HL-60/S4 (cell line): ENCODE data around the gene IFIH1.

Source experiments
- in situ Hi-C: fragments of 300-500 bp; cut with MboI; formaldehyde crosslinking; loops from 2 replicates; pipeline ENCODE4 v1.14.3; 2022; ENCODE audit warnings: low sequenced_read_pairs

IFIH1 gene

DNA sequence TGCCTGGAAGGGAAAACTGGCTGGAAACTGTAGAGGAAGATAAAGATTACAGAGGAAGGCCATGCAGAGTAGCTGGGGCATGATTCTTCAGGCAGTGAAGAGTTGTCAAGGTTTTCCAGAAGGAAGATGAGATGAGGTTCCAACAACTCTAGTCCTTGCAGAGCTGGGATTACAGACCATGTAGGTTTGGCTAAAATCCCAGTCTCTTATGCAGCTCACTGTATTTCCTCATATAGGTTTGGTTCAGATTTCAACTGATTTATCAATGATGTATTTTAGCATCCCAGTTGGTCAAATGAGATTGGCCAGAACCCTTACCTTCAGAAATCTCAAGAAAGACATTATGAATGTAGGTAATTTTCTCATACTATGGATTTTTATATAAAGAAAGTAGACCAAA is 91.6 kb downstream of the IFIH1 start:
- in situ Hi-C loops, result no loop called here

GRCh38 chr2:162221064-162221463 is 97.4 kb downstream of the IFIH1 start:
- in situ Hi-C loops, result loop anchor here (5.0 kb wide), 1 partner anchor 76 kb away; no protein-coding TSS in a partner anchor

GRCh38 chr2:162220368-162220767 is 98.1 kb downstream of the IFIH1 start:
- in situ Hi-C loops, result loop anchor here (5.0 kb wide), 1 partner anchor 77 kb away; no protein-coding TSS in a partner anchor

DNA sequence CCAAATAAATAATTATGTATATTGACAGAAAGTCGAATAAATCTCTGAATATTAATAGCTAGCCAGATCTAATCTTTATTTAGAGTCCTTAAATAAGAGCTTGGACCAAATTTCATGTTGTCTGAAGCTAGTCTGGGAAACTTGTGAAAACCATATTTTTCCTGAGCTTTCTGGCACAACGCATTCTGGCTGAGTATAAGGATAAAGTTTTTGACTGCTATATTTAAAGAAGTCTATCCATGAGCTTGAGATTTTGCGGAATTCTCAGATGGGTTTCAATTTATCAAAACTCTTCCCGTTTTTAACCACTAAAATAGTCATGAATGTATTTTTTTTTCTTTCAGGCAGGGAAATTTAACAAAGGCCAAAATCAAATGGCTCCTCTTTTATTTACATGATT is 99.1 kb downstream of the IFIH1 start:
- in situ Hi-C loops, result no loop called here

DNA sequence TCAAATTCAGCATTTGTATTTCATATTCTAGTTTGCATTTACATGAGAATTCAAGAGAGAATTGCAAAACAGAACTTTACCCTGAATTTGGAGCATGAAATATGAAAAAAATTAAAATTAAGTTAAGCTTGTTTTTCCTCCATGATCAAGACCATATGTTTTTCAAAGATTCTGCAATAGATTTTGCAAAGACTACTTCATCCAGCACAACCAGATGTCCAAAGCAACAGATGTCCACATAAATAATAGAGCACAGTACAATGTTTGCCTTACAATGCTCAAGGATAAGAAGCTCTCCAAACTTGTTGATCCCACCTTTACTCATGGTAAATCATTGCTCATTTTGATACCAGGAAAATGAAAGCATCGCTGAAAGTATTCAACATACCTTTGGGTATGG is 100.9 kb downstream of the IFIH1 start:
- in situ Hi-C loops, result no loop called here
